GM18498 (cell line): Measurements from ENCODE around the gene EPS8.

ENCODE experiments used
- ATAC-seq: cut with Tn5 transposase; IDR thresholded peaks from one replicate; pipeline ENCODE4 v1.9.1; 2021; ENCODE audit warnings: mild to moderate bottlenecking, moderate library complexity; ENCODE audit not compliant: unreplicated experiment

Gene EPS8

GRCh38 chr12:15580431-15580830, 208.8 kb downstream of the EPS8 start:
- no peak for ATAC-seq

- ATAC-seq, result no peak
These were observed 213.3 kb downstream of the EPS8 start for GRCh38 chr12:15575671-15576541.

DNA sequence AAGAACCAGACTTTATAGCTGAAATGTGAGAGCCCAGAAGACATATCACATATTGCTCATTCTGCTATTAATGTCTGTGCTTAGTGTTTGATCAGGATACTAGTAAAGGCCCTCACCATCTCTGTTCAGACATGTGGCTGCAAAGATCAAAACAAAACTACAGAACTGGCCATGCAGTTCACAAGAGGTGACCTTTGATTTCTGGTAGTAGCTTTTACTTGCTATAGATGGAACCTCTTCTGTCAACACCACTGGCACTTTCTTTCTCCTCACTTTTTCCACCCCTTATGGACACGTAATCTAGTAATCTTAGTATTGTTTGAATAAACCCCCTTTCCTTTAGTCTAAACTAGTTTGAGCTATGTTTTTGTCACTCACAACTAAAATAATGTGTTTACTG, 214.8 kb downstream of the EPS8 start:
- no peak for ATAC-seq
